ENCODE measurements around the gene CYRIA.

CYRIA gene

GRCh38 chr2:16682431-16683118, 16.9 kb upstream of the CYRIA start:
- H3K27ac ChIP-seq = no peak overlapping the region
- TF ChIP-seq CTCF (IDR thresholded peaks at IDR 0.05) (no peak), ZFX (IDR thresholded peaks at IDR 0.05; ENCODE audit: borderline replicate concordance) (no peak)

GRCh38 chr2:16680781-16681180, 15.1 kb upstream of the CYRIA start:
- H3K27ac ChIP-seq = no peak overlapping the region

GRCh38 chr2:16680304-16680703, 14.7 kb upstream of the CYRIA start:
- TF ChIP-seq CTCF (IDR thresholded peaks at IDR 0.05) = no peak
- TF ChIP-seq ZFX (IDR thresholded peaks at IDR 0.05; ENCODE audit: borderline replicate concordance) = no peak
- no peak overlapping the region for H3K27ac ChIP-seq

More at GRCh38 chr2:16680781-16681180, 15.1 kb upstream of the CYRIA start:
- TF ChIP-seq CTCF (IDR thresholded peaks at IDR 0.05) (no peak), ZFX (IDR thresholded peaks at IDR 0.05; ENCODE audit: borderline replicate concordance) (no peak)

- no peak overlapping the region for H3K27ac ChIP-seq
- TF ChIP-seq ZFX (IDR thresholded peaks at IDR 0.05; ENCODE audit: borderline replicate concordance) (no peak), CTCF (IDR thresholded peaks at IDR 0.05) (no peak)
These were observed 13.3 kb upstream of the CYRIA start for GRCh38 chr2:16678964-16679363.

- no peak overlapping the region for H3K27ac ChIP-seq
- TF ChIP-seq ZFX (IDR thresholded peaks at IDR 0.05; ENCODE audit: borderline replicate concordance) (no peak), CTCF (IDR thresholded peaks at IDR 0.05) (no peak)
These were observed 12.2 kb upstream of the CYRIA start for GRCh38 chr2:16677875-16678274.

- TF ChIP-seq ZFX (IDR thresholded peaks at IDR 0.05; ENCODE audit: borderline replicate concordance) (no peak), CTCF (IDR thresholded peaks at IDR 0.05) (no peak)
- no peak overlapping the region for H3K27ac ChIP-seq
These were observed 10.1 kb upstream of the CYRIA start for GRCh38 chr2:16675781-16676180.

GRCh38 chr2:16674154-16674553, 8.5 kb upstream of the CYRIA start:
- TF ChIP-seq ZFX (IDR thresholded peaks at IDR 0.05; ENCODE audit: borderline replicate concordance) (no peak), CTCF (IDR thresholded peaks at IDR 0.05) (no peak)
- no peak overlapping the region for H3K27ac ChIP-seq

Measured in 22Rv1 (cell line).